DMS153 treated with DMSO at 0.1 percent for 48 hours (cell line): ENCODE data around the gene BIRC7.

ENCODE experiments used
- DNase-seq: peaks from one replicate; lab custom pipeline; 2025; ENCODE audit not compliant: unreplicated experiment; lab: John Stamatoyannopoulos, UW

Gene BIRC7

DNA sequence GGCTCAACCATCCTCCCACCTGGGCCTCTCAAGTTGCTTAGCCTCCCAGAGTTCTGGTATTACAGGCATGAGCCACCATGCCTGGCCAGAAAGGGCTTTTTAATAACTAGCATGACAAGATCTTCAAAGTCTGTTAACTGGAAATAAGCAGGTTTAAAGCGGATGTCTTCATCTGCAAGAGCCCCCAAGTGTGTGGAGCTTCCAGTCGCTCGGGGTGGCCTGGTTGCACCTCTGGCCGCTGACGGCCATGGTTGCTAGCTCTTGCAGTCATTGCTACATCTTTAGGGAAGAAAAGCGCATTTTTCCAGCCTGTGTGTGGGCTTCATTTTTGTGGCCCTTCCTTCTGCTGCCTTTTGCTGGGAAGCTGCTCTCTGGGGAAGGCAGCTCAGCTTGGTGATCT lies 44.7 kb downstream of the BIRC7 start:
- no peak for DNase-seq

DNA sequence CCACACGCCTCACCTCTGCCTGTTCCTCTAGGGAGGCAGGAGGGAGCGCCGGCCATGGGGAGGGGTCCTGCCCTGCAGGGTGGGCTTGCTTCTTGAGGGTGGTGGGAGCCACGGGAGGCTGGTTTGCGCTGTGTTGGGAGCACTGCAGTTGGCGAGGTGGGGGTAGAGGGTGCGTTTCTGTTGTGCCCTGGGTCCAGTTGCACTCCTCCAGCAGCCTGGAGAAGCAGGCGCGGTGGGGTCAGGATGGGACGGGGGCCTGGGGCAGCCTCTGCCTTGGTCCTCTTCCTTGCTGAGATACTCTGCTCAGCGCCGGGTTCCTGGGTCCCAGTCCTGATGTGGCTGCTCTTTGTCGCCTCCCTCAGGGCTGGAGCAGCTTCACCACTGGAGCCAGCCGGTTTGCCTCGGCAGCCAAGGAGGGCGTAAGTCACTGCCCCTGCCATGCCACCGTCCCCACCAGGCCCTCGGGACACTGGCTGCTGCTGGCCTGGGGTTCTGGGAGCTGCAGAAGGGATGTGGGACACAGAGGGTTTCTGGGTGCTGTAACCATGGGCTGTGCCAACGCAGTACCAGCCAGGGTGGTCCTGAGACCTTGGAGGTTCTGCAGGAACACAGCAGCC lies 45.3 kb downstream of the BIRC7 start:
- DNase-seq = no peak

DNA sequence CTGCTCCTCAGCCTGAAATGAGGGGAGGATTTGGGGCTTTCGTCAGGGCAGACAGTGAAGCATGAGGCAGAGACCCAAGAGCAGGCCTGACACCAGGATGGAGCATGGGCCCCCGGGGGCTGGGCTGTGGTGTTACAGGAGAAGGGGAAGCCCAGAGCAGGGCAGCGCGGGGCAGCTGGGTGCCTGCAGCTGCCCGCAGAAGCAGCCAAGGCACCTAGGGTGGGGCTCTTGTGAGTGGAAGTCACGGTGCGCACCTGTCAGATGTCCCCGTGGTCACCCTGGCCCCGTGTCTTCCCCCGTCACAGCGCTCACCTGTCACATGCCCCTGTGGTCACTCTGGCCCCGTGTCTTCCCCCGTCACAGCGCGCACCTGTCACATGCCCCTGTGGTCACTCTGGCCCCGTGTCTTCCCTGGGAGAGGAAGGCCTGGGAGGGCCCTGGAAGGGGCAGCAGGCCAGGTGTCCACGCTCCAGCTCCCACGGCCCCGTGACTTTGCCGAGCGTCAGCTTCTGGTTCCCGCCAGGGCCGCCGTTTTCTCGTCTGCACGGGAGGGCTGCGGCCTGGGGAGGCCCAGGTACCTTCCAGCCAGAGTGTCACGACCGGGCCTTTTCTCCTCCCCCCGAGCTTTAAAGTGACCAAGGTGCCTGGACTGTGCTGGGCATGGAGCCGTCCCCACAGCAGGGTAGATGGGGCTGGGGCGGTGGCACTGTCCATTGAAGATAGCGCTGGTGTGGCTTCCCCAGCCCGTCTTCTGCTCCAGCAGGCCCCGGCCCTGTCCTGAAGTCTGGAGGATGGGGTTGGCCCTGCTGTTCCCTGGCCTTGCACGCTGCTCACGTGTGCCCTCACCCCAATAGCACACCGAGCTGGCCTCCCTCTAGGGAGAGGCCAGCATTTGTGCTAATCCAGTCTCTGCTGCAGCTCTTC lies 46.3 kb downstream of the BIRC7 start:
- DNase-seq = no peak

DNA sequence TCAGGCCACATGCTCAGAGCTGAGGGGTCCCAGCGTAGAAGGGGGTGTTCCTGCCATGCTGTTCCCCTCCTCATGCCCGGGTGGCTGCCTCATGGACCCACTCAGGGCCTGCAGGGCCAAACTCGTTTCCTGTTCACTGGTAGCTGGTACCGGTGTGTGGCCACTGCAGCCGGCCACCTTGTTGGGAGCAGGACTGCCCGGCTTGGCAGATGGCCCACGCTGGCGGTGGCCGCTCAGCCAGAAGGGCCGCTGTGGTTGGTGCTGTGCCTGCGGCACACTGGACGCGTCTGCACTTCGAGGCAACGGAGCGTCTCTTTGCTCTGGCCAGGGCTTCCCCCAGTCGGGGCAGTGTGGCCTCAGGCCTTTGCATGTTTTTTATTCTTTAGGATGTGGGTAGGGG lies 47.2 kb downstream of the BIRC7 start:
- no peak for DNase-seq

DNA sequence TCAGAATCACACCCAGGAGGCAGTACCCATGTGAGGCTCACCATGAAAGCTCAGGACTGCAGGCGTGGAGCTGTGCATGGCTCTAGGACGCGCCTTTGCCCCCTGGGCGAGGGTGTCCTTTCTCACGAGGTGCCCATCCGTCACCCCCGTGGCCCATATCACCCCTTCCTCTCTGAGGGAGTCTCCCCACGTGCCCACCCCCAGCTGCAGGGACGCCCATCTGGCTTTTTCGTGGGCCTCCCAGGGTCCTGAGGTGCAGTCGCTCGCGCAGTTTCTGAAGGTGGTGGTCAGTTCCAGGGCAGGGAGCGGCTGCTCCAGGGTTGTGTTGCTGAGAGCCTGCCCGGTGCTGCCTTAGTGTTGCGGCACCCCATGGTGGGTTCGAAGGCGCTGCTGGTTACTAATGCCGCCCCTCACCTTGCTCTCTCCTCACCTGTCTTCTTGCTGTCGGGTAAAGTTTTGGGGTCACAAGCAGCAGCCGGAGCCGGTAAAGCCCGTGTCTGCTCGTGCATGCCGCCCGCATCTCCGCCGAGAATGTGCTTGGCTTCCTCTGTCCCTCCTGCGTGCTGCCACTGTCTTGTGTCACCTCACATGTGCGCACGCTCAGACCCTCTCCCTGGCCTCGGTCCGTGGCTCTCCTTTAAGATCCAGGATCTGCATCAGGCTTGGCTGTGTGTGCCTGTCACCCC lies 47.8 kb downstream of the BIRC7 start:
- DNase-seq = no peak

DNA sequence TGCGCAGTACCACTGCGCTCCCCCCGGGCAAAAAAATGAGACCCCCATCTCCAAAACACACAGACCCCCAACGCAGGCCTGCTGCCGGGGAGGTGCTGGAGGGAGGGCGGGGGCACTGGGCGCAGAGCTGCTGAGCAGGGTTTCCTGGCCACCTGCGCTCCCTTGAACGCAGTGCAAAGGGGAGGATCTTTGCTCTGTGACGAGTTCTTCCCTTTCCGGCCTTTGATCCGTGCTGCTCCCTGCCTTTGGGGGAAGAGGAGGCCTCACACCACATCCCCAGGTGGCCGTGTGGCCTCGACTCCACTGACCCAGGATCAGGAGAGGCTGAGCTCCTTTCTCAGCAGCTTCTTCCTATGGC lies 48.4 kb downstream of the BIRC7 start:
- no peak for DNase-seq

DNA sequence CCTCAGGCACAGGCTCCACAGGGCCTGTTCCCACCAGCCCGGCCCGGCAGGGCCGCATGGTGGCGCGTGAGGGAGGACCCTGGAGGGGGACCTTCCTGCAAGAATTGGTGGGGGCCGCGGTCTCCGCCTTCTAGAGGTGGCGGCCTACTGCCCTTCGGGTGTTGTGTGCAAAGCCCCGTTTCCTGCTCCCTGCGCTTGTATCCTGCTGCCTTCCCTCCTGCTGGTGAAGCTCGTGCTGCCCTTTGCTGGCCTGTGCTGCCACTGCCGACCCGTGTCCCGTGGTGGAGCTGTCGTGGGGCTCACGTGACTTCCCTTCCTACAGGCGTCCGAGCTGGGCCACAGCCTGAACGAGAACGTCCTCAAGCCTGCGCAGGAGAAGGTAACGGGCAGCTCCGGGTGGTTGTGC lies 48.8 kb downstream of the BIRC7 start:
- no peak for DNase-seq

DNA sequence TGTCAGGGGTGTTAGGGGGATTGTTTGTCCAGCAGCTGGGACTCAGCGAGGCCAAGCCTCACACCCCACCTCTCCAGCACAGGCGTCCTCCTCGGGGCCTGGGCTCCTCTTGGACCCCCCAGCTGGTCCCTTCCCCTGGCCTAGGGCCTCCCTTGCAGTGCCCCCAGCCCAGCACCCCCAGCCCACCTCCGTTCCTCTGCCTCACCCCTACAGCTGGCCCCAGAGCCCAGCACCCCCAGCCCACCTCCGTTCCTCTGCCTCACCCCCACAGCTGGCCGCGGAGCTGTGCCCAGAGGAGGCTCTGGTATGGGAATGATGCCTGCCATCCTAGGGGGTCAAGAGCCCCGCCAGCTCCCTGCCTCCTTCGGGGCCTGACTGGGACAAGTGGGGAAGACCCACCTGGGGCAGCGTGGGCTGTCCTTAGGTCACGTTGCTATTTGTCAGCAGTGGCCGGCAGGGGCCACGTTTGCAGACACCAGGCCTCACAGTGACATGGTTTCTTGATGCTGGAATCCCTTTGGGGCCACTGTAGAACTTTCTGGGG lies 49.3 kb downstream of the BIRC7 start:
- DNase-seq = no peak

DNA sequence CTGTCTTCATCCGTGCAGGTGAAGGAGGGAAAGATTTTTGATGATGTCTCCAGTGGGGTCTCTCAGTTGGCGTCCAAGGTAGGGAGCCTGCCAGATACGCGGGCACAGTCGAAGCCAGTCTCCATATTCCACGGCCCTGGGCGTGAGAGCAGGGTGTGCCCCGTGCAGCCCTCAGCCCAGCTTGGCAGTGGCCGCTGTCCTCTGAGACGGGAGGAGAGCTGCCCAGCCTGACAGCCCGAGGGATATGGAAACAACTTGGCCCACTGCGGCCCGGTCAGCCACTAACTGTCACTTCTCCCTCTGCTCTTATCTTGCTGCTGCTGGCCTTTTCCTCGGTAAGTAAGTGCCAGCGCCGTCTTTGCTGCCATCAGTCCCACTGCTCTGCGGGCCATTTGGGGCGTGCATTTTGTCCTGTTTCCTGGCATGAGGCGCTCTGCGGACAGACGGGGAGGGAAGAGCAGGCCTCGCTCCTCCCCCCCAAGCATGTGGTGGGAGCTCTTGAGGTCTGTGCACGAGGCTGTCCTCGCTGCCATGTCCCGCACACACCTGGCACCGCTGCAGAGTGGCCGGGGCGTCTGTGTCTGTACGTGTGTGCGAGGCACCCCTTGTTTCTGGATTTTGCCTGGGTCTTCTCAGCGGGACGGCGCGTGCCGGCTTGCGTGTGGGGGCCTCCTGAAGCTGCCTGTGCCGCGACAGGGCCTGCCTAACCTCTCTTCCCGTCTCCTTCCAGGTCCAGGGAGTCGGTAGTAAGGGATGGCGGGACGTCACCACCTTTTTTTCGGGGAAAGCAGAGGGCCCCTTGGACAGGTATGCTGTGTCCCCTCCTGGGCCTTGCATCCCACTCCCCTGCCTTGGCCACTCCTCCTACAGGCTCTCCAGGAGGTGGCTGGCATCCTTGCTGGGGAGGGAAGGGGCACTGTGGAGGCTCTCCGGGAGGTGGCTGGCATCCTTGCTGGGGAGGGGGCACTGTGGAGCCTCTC lies 50.2 kb downstream of the BIRC7 start:
- DNase-seq = no peak

DNA sequence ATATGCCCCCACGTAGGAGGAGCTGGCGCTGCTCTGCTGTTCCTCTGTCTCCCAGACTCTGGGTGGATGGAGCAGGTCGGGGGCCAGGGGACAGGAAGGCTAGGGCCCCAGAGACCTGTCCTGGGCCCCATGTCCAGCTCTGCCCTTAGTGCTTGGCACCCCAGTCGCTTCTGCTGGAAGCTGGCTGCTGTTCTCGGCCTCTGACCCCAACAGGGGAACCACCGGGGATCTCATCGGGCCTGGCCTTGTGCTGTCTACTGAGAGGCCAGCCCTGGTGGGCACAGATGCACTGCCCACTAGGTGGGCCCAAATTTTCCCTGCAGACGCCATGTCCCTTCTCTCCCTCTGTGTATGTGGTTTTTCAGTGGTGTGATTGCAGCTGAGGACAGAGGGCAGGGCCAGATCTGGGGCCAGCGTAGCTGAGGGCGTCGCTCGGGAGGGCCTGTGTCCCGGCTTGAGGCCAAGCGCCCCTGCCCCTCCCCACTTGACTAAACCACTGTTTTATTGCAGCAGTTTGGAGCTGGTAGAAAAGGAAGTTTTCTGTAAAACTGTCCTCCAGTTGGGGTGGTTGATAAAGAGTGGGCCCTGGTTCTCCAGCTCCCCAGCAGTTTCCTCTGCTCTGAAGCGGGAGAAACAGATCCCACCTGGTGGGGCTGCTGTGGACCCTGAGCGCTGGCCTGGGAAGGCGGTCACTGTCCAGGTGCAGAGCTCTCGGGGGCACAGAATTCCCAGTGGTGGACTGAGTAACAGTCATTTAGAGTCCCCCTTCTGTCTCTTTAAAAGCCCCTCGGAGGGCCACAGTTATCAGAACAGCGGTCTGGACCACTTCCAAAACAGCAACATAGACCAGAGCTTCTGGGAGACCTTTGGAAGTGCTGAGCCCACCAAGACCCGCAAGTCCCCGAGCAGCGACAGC lies 51.3 kb downstream of the BIRC7 start:
- DNase-seq = no peak

DNA sequence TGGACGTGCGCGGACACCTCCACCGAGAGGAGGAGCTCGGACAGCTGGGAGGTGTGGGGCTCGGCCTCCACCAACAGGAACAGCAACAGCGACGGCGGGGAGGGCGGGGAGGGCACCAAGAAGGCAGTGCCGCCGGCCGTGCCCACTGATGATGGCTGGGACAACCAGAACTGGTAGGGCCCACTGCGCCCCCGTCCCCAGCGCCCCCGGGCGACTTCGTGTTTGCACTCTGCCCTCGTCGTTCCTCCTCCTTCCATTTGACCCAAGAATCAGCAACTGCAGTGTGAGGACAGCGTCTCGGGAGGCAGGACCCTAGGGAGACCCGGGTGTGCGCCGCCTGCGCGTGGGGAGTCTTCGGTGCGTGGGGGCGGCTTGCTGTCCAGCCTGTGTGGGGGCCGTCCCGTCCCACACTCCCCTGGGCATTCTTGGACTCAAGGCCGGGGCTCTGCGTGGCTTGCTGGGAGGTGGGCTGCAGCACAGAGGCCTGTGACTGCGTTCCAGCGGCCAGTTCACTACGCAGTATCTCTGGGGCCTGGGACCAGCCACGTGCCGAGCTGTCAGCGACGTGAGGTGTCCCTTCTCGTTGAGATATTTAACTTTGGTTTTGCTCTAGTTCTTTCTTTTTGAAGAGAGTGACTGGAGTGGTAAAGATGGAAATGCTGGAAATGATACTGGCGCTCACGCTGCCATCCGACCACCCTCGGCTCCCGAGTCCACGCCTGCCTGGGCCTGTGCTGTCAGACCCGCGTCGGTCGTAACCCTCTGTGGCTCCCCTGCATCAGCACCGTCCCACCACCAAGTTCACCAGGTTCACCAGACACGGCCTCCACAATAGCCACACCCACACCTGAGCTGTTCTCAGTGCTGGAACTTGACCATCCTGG lies 52.2 kb downstream of the BIRC7 start:
- DNase-seq = no peak

DNA sequence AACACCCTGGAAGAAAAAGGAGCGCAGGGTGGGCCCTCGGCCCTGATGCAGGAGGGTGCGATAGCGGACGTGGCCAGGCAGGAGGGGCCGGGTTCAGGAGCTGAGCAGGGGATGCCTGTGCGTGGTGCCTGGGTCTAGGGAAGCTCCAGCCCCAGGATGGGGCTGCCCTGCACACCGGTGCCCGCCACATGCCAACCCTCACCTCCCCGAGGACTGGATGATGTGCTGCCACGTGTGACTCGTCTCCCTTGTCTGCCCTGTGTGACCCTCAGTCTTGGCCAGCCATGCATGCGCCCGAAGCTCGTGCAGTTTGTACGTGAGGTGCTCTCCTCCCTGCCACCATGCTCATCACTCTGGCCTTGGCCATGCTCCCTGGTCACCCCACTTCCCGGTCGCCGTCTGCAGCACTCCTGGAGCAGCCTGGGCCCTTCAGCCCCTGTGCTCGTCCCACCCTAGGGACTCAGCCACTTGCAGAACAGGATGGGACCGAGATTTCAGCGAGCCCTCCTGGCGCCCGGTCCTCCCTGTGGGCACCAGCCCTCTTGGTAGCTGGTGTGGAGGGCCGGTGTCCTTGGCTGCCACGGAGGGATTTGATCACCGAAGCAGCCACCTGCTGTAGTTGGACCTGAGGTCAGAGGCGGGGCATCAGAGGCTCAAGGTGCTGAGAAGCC lies 53.0 kb downstream of the BIRC7 start:
- no peak for DNase-seq

DNA sequence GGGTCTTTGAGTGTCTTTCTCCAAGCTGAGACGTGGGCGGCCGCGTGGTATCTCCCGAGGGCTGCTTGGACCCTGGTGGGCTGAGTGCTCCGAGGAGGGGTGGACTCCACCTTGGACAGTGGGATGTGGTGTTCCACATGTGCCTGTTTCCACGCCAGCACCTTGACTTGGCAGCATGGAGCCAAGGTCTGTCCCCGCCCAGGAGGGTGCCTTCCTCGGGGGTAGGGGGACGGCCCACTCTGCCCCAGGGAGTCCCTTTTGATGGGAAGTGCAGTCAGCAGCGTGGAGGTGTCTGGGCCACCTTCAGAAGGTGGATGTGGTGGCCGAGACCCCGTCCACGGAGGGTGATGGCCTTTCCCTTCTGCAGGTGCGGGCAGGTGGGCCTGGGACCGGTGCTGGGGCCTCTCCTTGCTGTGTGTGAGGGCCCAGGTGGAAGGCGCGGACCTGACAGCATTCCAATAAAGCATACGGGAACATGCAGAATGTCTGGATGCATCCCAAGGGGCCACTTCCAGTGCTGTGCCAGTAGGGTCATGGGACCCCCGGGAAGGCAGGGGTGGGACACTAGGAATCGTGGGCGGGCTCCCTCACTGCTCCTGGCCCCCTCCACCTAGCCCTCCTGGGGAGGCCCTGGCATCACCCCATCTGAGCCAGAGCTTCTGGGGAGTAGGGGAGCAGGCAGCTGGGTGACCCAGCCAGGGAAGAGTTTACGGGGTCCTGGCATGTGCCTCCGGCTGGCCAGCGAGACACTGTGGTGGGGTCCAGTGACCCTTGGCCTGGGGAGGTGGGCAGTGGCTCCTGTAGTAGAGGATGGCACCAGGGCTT lies 53.8 kb downstream of the BIRC7 start:
- DNase-seq = no peak
